Raji (cell line): ENCODE results near the gene MGMT.

Experiments
- POLR2A ChIP-seq: IDR thresholded peaks from 2 replicates; pipeline ENCODE4 v1.6.1; 2011; ENCODE audit warnings: low read depth, low read length, control low read depth; ENCODE audit not compliant: insufficient read depth

The MGMT gene

GRCh38 chr10:129785536-129785981, 318.5 kb downstream of the MGMT start:
- TF ChIP-seq POLR2A, result no peak

- TF ChIP-seq POLR2A, result no peak
Measured at GRCh38 chr10:129786216-129786615, 319.2 kb downstream of the MGMT start.

DNA sequence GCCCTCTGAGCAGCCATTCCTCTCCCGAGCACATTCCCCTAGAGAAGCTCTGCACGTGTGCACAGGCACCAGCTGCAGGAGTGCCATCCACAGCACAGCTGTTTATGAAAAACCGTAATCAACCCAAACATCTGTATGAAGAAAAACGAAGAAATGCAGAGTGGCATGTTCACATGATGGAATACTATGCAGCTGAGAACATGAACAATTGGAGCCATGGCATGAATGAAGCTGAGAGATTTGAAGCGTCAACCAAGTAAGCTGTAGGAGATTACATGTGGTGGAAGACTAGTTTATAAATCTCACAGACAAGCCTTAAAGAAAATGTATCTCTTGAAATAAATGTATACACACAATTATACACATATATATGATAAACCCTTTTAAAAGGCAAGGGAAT, 320.5 kb downstream of the MGMT start:
- TF ChIP-seq POLR2A, result no peak

GRCh38 chr10:129788215-129788614, 321.2 kb downstream of the MGMT start:
- TF ChIP-seq POLR2A, result no peak

- no peak for TF ChIP-seq POLR2A
Measured at GRCh38 chr10:129790715-129791446, 323.8 kb downstream of the MGMT start.

GRCh38 chr10:129792141-129792540, 325.1 kb downstream of the MGMT start:
- TF ChIP-seq POLR2A, result no peak

- no peak for TF ChIP-seq POLR2A
Measured at GRCh38 chr10:129792864-129793263, 325.8 kb downstream of the MGMT start.

DNA sequence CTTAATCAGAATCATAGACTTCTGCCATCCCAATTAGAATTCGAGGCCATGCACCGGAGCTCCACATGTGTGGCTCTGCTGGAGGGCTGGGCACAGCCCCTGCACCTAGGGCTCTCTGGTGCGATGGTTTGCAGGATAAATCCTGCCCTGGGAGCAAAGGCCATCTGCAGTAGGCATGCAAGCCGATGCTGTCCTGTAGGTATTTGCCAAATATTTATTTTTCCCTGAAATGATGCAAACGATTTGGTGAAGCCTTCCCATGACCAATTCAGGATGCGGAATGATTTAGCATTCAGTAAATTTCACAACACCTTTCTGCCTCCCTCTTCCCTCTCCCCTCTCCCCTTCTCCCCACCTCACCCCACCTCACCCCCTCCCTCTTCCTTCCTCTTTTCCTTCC, 326.4 kb downstream of the MGMT start:
- no peak for TF ChIP-seq POLR2A

GRCh38 chr10:129793996-129794395, 327.0 kb downstream of the MGMT start:
- no peak for TF ChIP-seq POLR2A

DNA sequence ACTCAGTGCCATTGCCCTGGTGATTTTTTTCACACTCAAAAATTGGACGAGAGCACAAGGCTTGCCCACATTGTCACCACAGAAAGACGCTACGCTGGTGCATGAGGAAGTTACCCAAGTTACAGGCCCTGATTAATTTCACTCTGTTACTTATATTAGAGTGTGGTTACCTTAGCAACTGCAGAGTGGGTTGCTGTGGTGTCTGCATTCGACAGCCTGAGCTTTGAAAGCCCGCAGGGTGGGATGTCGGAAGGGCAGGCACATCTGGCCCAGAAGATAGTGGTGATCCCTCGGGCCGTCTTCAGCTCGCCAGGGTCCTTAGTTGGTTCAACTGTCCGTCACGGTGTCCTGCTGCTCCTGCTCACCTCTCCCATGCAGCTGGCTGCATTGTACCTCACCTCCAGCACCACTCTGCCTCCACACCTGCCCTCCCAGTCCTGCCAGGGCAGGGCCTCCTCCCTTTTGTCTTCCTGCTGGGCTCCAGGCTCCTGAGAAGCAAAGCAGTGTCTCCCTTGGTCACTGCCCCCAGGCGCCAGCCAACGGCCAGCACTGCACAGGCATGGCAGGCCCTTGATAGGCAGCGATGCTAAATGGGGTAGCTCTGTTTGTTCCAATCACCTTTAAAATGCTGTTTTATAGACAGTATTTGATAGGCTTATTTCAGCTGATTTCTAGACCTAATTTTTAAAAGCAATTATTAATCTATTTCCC, 329.8 kb downstream of the MGMT start:
- no peak for TF ChIP-seq POLR2A

DNA sequence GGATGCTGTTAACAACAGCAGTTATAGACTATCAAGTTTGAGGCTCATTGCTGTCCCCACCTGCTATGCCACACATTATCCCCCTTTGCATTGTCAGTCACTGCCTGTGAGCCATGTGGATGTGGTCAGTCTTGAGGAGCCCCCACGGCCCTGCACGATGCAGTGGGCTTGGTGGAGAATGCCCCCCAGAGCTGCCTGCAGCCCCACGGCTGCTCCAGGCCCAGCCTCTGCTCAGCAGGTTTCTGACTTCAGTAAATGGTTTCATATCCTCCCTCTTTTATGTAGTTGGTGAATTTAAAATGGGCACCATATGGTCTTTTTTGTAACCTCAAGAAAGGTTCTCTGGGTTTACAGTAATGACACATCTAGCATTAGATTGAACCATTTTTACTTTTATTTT, 332.9 kb downstream of the MGMT start:
- TF ChIP-seq POLR2A, result no peak

- TF ChIP-seq POLR2A, result no peak
Measured at GRCh38 chr10:129800796-129801340, 333.8 kb downstream of the MGMT start.

DNA sequence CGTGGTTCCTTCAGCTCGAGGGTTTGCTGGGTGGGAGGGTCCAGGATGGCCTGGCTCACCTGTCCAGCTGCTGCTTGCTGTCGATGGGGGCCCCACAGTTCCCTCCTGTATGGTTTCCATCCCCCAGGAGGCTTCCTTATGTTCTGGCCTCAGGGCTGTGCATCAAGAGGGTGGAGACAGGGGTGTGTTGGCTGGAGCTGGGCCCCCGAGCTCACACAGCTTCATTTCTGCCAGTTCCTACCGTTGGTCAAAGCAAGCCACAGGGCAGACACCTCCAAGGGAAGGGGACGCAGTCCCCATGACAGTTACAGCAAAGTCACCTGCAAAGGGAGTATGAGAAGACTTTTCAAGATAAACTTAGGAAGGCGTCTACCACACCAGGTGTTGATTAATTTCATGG, 340.2 kb downstream of the MGMT start:
- TF ChIP-seq POLR2A, result no peak

DNA sequence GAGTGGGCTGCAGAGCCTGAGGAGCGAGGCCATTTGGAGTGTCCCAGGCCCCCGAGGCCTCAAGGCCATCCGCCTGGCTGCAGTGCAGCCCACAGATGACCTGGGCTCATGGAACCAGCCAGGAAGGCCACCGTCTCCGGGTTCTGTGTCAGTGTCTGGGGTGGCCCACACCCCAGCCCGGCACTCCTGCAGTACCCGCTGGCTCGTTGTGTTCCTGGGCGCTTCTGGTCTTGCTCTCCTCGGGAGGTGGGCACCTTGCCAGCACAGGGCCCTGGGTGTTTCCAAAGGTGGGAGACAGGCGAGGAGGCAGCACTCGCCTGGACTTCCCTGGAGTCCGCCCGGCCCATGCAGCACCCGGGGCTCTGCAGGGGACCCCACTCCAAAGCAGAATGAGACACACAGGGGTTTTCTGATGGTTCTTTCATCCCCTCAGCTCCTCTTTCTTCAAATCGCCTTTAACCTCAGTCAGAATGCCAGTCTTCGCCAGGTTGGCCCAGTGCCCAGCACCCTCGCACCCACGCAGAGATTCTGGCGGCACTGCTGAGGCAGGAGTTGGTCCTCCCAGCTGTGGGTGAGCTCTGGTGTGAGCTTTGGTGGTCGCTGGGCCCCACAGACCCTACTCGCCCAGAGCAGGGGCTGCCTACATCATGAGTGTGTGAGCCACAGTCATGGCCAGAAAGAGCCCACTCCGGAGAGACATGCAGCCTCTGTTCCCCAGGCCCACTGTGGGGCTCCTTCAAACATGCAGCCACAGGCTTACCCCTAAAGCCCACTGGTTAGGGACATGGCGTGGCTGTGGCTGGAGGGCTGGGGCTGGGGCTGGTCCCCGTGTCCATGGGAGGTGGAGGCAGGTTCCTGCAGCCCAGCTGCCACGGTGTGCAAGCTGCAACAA, 341.3 kb downstream of the MGMT start:
- no peak for TF ChIP-seq POLR2A

DNA sequence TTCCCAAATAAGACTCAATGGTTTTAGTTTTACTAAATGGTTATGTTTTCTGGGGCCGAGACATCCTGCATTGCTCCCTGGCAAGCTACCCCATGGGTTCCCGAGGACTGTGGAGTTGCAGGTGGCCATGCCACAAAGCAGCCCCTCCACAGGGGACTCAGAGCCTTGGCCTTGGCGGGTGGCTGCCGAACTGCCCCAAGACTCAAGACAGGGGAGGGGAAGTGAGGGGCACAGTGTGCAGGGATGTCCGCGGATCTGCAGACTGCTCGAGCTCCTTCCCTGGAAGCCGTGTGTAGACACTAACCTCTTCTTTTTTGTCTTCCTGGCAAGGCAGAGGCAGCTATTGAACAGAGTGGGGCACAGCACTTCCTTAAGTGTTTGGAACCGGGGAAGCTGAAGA, 342.4 kb downstream of the MGMT start:
- no peak for TF ChIP-seq POLR2A
